Activated CD4-positive, alpha-beta T cell treated with anti-CD3 and anti-CD28 coated beads, Interleukin-2, amount 10 ng/mL, durations not matched to agents 24 days and 14 days (primary cell): ENCODE data around the gene MARVELD3. TPM values are rescaled to one million over a fixed set of nuclear protein-coding genes. Genes with fewer than 3 reads are reported as not detected.

Experiments
- DNase-seq: peaks from one replicate; pipeline ENCODE4 v3.0.0; 2022
- H3K27ac Mint-ChIP-seq: one replicate; pipeline ENCODE4 v1.8.0; 2022; ENCODE audit warnings: mild to moderate bottlenecking, mixed read lengths
- H3K27me3 Mint-ChIP-seq: one replicate; pipeline ENCODE4 v1.8.0; 2022; ENCODE audit warnings: mixed read lengths
- H3K36me3 Mint-ChIP-seq: one replicate; pipeline ENCODE4 v1.8.0; 2022; ENCODE audit warnings: low read depth, mild to moderate bottlenecking, mixed read lengths
- H3K4me1 Mint-ChIP-seq: one replicate; pipeline ENCODE4 v1.8.0; 2021; ENCODE audit warnings: mixed read lengths
- H3K4me3 Mint-ChIP-seq: one replicate; pipeline ENCODE4 v1.8.0; 2022; ENCODE audit warnings: mild to moderate bottlenecking, moderate library complexity, mixed read lengths
- H3K9me3 Mint-ChIP-seq: one replicate; pipeline ENCODE4 v1.8.0; 2021; ENCODE audit warnings: mixed read lengths
- intact Hi-C: fragments of 100-400 bp; cut with micrococcal nuclease; formaldehyde crosslinking; loops from one replicate; pipeline ENCODE4 v1.15.1; 2023
- total RNA-seq: library from RNA; stranded (reverse); gene quantifications from 2 replicates; pipeline ENCODE4 v1.2.3, GENCODE V29; 2022

The MARVELD3 gene
- total RNA-seq, 1 donor from 2014 or later = not detected

GRCh38 chr16:71630808-71631207 is 4.8 kb downstream of the MARVELD3 start:
- H3K27ac Mint-ChIP-seq = no peak overlapping the region
- DNase-seq = no peak
- intact Hi-C loops = no loop called here
- H3K36me3 Mint-ChIP-seq = no peaks in the 10 kb centered on the region
- no peak overlapping the region for H3K4me3 Mint-ChIP-seq
- no peaks in the 10 kb centered on the region for H3K4me1 Mint-ChIP-seq
- peaks cover 23% of the 10 kb centered on the region for H3K27me3 Mint-ChIP-seq
- H3K9me3 Mint-ChIP-seq = no peaks in the 10 kb centered on the region

GRCh38 chr16:71631776-71632175 is 5.8 kb downstream of the MARVELD3 start:
- Mint-ChIP-seq H3K9me3 (no peaks in the 10 kb centered on the region), H3K4me3 (no peak overlapping the region), H3K27ac (no peak overlapping the region), H3K36me3 (no peaks in the 10 kb centered on the region), H3K4me1 (no peaks in the 10 kb centered on the region), H3K27me3 (peaks cover 21% of the 10 kb centered on the region)
- intact Hi-C loops = no loop called here
- no peak for DNase-seq

- intact Hi-C loops = no loop called here
- Mint-ChIP-seq H3K27ac (no peak overlapping the region), H3K27me3 (peaks cover 5% of the 10 kb centered on the region), H3K36me3 (no peaks in the 10 kb centered on the region), H3K9me3 (no peaks in the 10 kb centered on the region), H3K4me3 (no peak overlapping the region), H3K4me1 (no peaks in the 10 kb centered on the region)
- no peak for DNase-seq
Observed at GRCh38 chr16:71635632-71636031, 9.6 kb downstream of the MARVELD3 start.

DNA sequence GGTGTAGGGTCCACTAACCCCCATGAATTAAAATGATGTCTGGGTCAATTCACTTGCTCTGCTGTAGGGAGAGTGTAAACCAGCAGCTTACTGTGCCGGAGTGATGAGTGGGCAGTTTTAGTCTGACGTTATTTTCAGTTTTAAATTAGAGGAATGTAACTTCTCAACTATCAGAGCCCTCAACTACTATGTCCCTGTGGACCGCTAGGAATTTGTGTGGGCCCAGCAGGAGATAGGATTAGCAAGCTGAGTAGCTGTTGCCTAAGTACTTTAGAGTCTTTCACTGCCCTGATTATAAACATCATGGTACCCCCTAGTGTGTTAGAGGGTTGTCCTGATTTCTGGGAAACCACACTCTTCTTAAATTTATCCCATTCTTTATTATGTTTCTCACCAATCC is 11.4 kb downstream of the MARVELD3 start:
- Mint-ChIP-seq H3K4me1 (no peaks in the 10 kb centered on the region), H3K27ac (no peak overlapping the region), H3K36me3 (no peaks in the 10 kb centered on the region), H3K4me3 (no peak overlapping the region), H3K27me3 (no peaks in the 10 kb centered on the region), H3K9me3 (no peaks in the 10 kb centered on the region)
- DNase-seq = no peak
- intact Hi-C loops = no loop called here

GRCh38 chr16:71645450-71645849 is 19.5 kb downstream of the MARVELD3 start:
- no peak for DNase-seq
- Mint-ChIP-seq H3K4me1 (no peaks in the 10 kb centered on the region), H3K27ac (no peak overlapping the region), H3K36me3 (peaks cover 7% of the 10 kb centered on the region), H3K4me3 (no peak overlapping the region), H3K27me3 (no peaks in the 10 kb centered on the region), H3K9me3 (no peaks in the 10 kb centered on the region)
- intact Hi-C loops = no loop called here

DNA sequence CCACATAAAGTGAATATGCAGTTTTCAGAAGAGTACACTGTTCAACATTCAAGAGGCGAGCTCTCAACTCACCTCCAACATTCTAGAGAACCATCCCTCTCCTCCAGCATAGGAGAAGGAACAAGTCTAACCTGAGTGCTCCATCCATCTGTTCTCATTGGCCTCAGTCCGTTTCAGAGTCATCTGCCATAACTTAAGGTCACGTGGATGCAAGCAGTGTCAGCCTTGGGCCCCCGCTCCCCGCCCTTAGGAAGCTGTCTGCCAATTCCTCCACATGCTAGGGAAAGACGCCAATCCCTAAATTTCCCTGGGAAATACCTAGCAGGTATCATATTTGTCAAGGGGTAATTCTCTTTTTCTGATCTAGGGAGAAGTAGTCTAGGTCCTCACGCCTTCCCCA is 21.4 kb downstream of the MARVELD3 start:
- intact Hi-C loops = no loop called here
- DNase-seq = no peak
- Mint-ChIP-seq H3K9me3 (no peaks in the 10 kb centered on the region), H3K4me1 (no peaks in the 10 kb centered on the region), H3K27ac (no peak overlapping the region), H3K27me3 (no peaks in the 10 kb centered on the region), H3K4me3 (no peak overlapping the region), H3K36me3 (peaks cover 9% of the 10 kb centered on the region)

GRCh38 chr16:71648162-71648561 is 22.2 kb downstream of the MARVELD3 start:
- intact Hi-C loops = no loop called here
- Mint-ChIP-seq H3K27ac (no peak overlapping the region), H3K4me3 (no peak overlapping the region), H3K36me3 (peaks cover 12% of the 10 kb centered on the region), H3K27me3 (no peaks in the 10 kb centered on the region), H3K4me1 (no peaks in the 10 kb centered on the region), H3K9me3 (no peaks in the 10 kb centered on the region)
- DNase-seq = no peak

DNA sequence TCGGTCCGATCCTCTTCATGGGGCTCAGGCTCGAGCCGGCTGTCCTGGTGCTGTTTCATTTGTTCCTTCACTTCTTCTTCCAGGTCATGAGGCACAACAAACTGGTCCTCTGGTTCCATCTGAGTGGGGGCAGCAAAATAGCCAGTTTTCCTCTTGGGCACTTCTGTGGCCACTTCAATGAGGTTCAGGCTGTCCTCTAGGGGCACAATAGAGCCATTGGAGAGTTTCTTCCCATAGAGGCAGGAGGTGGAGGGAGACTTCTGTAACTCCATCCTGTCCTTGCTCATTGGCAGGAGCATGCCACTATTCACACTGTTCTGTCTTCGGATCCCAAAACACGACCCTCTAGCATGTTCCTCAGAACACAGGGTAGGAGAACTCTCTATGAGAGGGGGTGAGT is 22.9 kb downstream of the MARVELD3 start:
- H3K4me3 Mint-ChIP-seq = no peak overlapping the region
- intact Hi-C loops = no loop called here
- H3K27me3 Mint-ChIP-seq = no peaks in the 10 kb centered on the region
- peaks cover 12% of the 10 kb centered on the region for H3K36me3 Mint-ChIP-seq
- H3K9me3 Mint-ChIP-seq = no peaks in the 10 kb centered on the region
- no peaks in the 10 kb centered on the region for H3K4me1 Mint-ChIP-seq
- no peak overlapping the region for H3K27ac Mint-ChIP-seq
- no peak for DNase-seq

- H3K27ac Mint-ChIP-seq = no peak overlapping the region
- DNase-seq = no peak
- H3K4me3 Mint-ChIP-seq = no peak overlapping the region
- H3K36me3 Mint-ChIP-seq = peaks cover 12% of the 10 kb centered on the region
- no peaks in the 10 kb centered on the region for H3K4me1 Mint-ChIP-seq
- H3K27me3 Mint-ChIP-seq = no peaks in the 10 kb centered on the region
- intact Hi-C loops = no loop called here
- no peaks in the 10 kb centered on the region for H3K9me3 Mint-ChIP-seq
Observed at GRCh38 chr16:71649704-71650103, 23.7 kb downstream of the MARVELD3 start.

DNA sequence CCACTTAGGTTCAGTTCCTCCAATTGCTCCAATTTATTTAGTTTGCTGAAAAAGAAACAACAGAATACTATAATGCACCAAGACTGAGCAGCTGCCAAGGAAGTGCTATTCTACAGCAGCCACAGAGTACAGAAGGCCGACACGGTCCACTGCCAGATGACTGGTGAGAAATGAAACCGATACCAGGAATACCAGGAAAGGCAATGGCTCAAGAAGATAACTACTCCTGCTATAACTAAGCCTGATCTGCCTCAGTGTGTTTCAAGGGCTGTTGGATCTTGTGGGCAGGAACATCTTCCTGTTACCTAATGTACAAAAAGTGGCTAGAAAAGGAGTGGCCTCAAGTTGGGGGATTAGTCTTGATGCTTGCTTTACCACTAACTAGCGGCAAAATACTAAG is 32.8 kb downstream of the MARVELD3 start:
- Mint-ChIP-seq H3K4me3 (no peak overlapping the region), H3K27ac (no peak overlapping the region), H3K27me3 (no peaks in the 10 kb centered on the region), H3K36me3 (peaks cover 17% of the 10 kb centered on the region), H3K9me3 (no peaks in the 10 kb centered on the region), H3K4me1 (no peaks in the 10 kb centered on the region)
- intact Hi-C loops = no loop called here
- no peak for DNase-seq

DNA sequence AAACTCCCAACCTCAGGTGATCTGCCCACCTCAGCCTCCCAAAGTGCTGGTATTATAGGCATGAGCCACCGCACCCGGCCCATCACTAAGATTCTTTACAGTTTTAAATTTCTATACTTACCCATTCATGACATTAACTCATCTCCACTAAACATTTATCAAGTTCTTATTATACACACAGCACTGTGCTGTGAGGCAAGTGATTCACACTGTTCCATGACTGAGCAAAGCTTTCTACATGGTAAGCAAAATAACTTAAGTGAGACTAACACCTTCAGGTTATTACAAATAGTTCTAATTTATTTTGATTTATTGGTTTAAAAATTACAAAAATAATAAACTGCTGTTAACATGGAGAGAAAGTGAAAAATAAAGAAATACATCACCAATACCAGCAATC is 33.5 kb downstream of the MARVELD3 start:
- intact Hi-C loops = no loop called here
- DNase-seq = no peak
- Mint-ChIP-seq H3K27ac (no peak overlapping the region), H3K27me3 (no peaks in the 10 kb centered on the region), H3K9me3 (no peaks in the 10 kb centered on the region), H3K4me3 (no peak overlapping the region), H3K4me1 (no peaks in the 10 kb centered on the region), H3K36me3 (peaks cover 21% of the 10 kb centered on the region)

DNA sequence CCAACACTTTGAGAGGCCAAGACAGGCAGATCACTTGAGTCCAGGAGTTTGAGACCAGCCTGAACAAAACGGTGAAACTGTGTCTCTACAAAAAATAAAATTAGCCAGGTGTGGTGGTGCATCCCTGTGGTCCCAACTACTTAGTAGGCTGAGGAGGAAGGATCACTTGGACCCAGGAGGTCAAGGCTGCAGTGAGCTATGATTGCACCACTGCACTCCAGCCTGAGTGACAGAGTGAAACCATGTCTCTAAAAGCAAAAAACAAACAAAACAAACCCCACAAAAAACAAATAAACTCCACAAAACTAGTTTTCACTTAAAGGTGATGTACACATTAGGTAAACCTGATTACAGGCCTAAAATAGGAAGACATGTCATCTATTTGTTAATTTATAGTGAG is 40.3 kb downstream of the MARVELD3 start:
- Mint-ChIP-seq H3K9me3 (no peaks in the 10 kb centered on the region), H3K4me1 (no peaks in the 10 kb centered on the region), H3K4me3 (no peak overlapping the region), H3K36me3 (peaks cover 16% of the 10 kb centered on the region), H3K27me3 (no peaks in the 10 kb centered on the region), H3K27ac (no peak overlapping the region)
- DNase-seq = no peak
- intact Hi-C loops = no loop called here

- peaks cover 19% of the 10 kb centered on the region for H3K36me3 Mint-ChIP-seq
- H3K27ac Mint-ChIP-seq = no peak overlapping the region
- H3K27me3 Mint-ChIP-seq = no peaks in the 10 kb centered on the region
- H3K4me3 Mint-ChIP-seq = no peak overlapping the region
- DNase-seq = no peak
- H3K9me3 Mint-ChIP-seq = no peaks in the 10 kb centered on the region
- no peaks in the 10 kb centered on the region for H3K4me1 Mint-ChIP-seq
- intact Hi-C loops = no loop called here
Observed at GRCh38 chr16:71666928-71667707, 41.1 kb downstream of the MARVELD3 start.

- H3K27ac Mint-ChIP-seq = no peak overlapping the region
- H3K27me3 Mint-ChIP-seq = no peaks in the 10 kb centered on the region
- intact Hi-C loops = no loop called here
- H3K4me1 Mint-ChIP-seq = no peaks in the 10 kb centered on the region
- no peaks in the 10 kb centered on the region for H3K9me3 Mint-ChIP-seq
- no peak overlapping the region for H3K4me3 Mint-ChIP-seq
- no peak for DNase-seq
- peaks cover 20% of the 10 kb centered on the region for H3K36me3 Mint-ChIP-seq
Observed at GRCh38 chr16:71669926-71670536, 44.0 kb downstream of the MARVELD3 start.

GRCh38 chr16:71670537-71670936 is 44.6 kb downstream of the MARVELD3 start:
- Mint-ChIP-seq H3K27ac (no peak overlapping the region), H3K4me3 (no peak overlapping the region), H3K9me3 (no peaks in the 10 kb centered on the region), H3K36me3 (peaks cover 24% of the 10 kb centered on the region), H3K4me1 (no peaks in the 10 kb centered on the region), H3K27me3 (no peaks in the 10 kb centered on the region)
- intact Hi-C loops = no loop called here
- no peak for DNase-seq
